GM12875 (cell line): ENCODE data around the gene VIPR2.
"Not testable (repeated sequence)": the region's sequence is repeated elsewhere in the genome, so short reads cannot be mapped to it uniquely, and the experiment has no call there.

Experiments used
- H3K4me3 ChIP-seq: one replicate; pipeline ENCODE4 v1.5.1; 2011; ENCODE audit warnings: low read depth, low read length, control low read depth
- CTCF ChIP-seq: IDR thresholded peaks from 2 replicates; pipeline ENCODE4 v1.5.1; 2011; ENCODE audit warnings: low read depth, mild to moderate bottlenecking, control low read depth, inconsistent platforms, low read length, moderate library complexity, borderline replicate concordance; ENCODE audit not compliant: insufficient read depth

The VIPR2 gene

GRCh38 chr7:159177284-159177953 is 32.8 kb upstream of the VIPR2 start:
- TF ChIP-seq CTCF = no peak
- H3K4me3 ChIP-seq = no peak overlapping the region

- no peak overlapping the region for H3K4me3 ChIP-seq
- no peak for TF ChIP-seq CTCF
Observed at GRCh38 chr7:159175792-159176191, 31.1 kb upstream of the VIPR2 start.

GRCh38 chr7:159175100-159175499 is 30.4 kb upstream of the VIPR2 start:
- not testable (repeated sequence) for H3K4me3 ChIP-seq

- TF ChIP-seq CTCF = no peak
- no peak overlapping the region for H3K4me3 ChIP-seq
Observed at GRCh38 chr7:159172400-159172799, 27.7 kb upstream of the VIPR2 start.

- no peak for TF ChIP-seq CTCF
Observed at GRCh38 chr7:159169391-159169790, 24.7 kb upstream of the VIPR2 start.

GRCh38 chr7:159167139-159167538 is 22.5 kb upstream of the VIPR2 start:
- TF ChIP-seq CTCF = no peak
- no peak overlapping the region for H3K4me3 ChIP-seq

More at GRCh38 chr7:159169391-159169790, 24.7 kb upstream of the VIPR2 start:
- H3K4me3 ChIP-seq = no peak overlapping the region

- H3K4me3 ChIP-seq = no peak overlapping the region
- TF ChIP-seq CTCF = no peak
Observed at GRCh38 chr7:159166530-159166929, 21.9 kb upstream of the VIPR2 start.

- no peak for TF ChIP-seq CTCF
- no peak overlapping the region for H3K4me3 ChIP-seq
Observed at GRCh38 chr7:159165352-159165751, 20.7 kb upstream of the VIPR2 start.

GRCh38 chr7:159163703-159164301 is 19.1 kb upstream of the VIPR2 start:
- H3K4me3 ChIP-seq = not testable (repeated sequence)

- not testable (repeated sequence) for H3K4me3 ChIP-seq
Observed at GRCh38 chr7:159162050-159162626, 17.5 kb upstream of the VIPR2 start.
